Mesenteric fat pad (tissue), 1 donor: ENCODE data around the gene ECHDC1. TPM values are rescaled to one million over a fixed set of nuclear protein-coding genes. Genes with fewer than 3 reads are reported as not detected.

Experiments
- total RNA-seq: library from RNA; stranded (reverse); fragmentation: NEBNext Ultra II Directional; extraction: Animal tissue kit (Norgen Biotek cat#: 25700); gene quantifications from one replicate; pipeline ENCODE4 v1.2.1, GENCODE V29; 2021
- donor health status: DM: yes; HTN: yes; CAD: no.

Gene ECHDC1
- total RNA-seq, 1 donor from 2014 or later, result 70.7 TPM

Other genes starting within 250 kb of the ECHDC1 start
- gene RSPO3, start 224.9 kb downstream of the ECHDC1 start, total RNA-seq, result 30.4 TPM
- 41.7 TPM for gene RNF146, start 76.7 kb downstream of the ECHDC1 start, total RNA-seq
- gene KIAA0408, start 115.8 kb upstream of the ECHDC1 start, total RNA-seq, result 2.7 TPM
- not detected for gene C6orf58, start 233.6 kb upstream of the ECHDC1 start, total RNA-seq